Measurements from ENCODE around the gene TMTC4. TPM values are rescaled to one million over a fixed set of nuclear protein-coding genes. Genes with fewer than 3 reads are reported as not detected.

The TMTC4 gene
- total RNA-seq, 4 donors from 2014 or later: 6.5 to 10.6 (median 7.7) TPM

- H3K36me3 ChIP-seq: no peaks in the 10 kb centered on the region
- no peak for ATAC-seq
- intact Hi-C loops (cut with DNase I; ENCODE audit: low total_unique reads): no loop called here
- no peaks in the 10 kb centered on the region for H3K9me3 ChIP-seq
- no peaks in the 10 kb centered on the region for H3K27me3 ChIP-seq
- no peak for TF ChIP-seq CTCF (IDR thresholded peaks at IDR 0.05 in 4 of 5, conservative IDR thresholded peaks at IDR 0.05 in 1 of 5)
- no peak for TF ChIP-seq POLR2A (IDR thresholded peaks at IDR 0.05)
- no peak overlapping the region for H3K27ac ChIP-seq
- peak overlapping the region in 3 of 4 donors; percentile 61 to 72 (median 65) for H3K4me3 ChIP-seq
- H3K4me1 ChIP-seq: peaks cover 6% of the 10 kb centered on the region in 2 donors
- no peak for DNase-seq
- in situ Hi-C loops (cut with MboI; ENCODE audit: low sequenced_read_pairs in 4 of 4): loop anchor here in 1 of 4 donors (25.0 kb wide), 1 partner anchor 523 kb away; no protein-coding TSS in a partner anchor
Observed at GRCh38 chr13:100589178-100589725, 85.3 kb downstream of the TMTC4 start.

GRCh38 chr13:100588331-100589177 is 86.0 kb downstream of the TMTC4 start, which contains the start of gene GGACT:
Gene GGACT (minus strand): TSS chr13:100588789. CDS start chr13:100532591, 56,198 bp downstream.
- peak; percentile 82 to 94 for ATAC-seq
- Histone ChIP-seq H3K27me3 (no peaks in the 10 kb centered on the region), H3K4me1 (peaks cover 6% of the 10 kb centered on the region in 2 donors), H3K4me3 (peak within 1 kb of the TSS; percentile 55 to 72 (median 63)), H3K27ac (peak within 1 kb of the TSS; percentile 51 to 74 (median 64)), H3K9me3 (no peaks in the 10 kb centered on the region), H3K36me3 (no peaks in the 10 kb centered on the region)
- in situ Hi-C loops (cut with MboI; ENCODE audit: low sequenced_read_pairs in 4 of 4): loop anchor here in 1 of 4 donors (25.0 kb wide), 1 partner anchor 524 kb away; no protein-coding TSS in a partner anchor
- intact Hi-C loops (cut with DNase I; ENCODE audit: low total_unique reads): no loop called here
- TF ChIP-seq POLR2A (IDR thresholded peaks at IDR 0.05): no peak
- peak; percentile 43 to 78 (median 72) for TF ChIP-seq CTCF (IDR thresholded peaks at IDR 0.05 in 4 of 5, conservative IDR thresholded peaks at IDR 0.05 in 1 of 5)
- peak in 1 of 2 donors; percentile 32 for DNase-seq

- Histone ChIP-seq H3K27me3 (no peaks in the 10 kb centered on the region), H3K27ac (no peak overlapping the region), H3K36me3 (no peaks in the 10 kb centered on the region), H3K4me1 (peaks cover 6% of the 10 kb centered on the region in 2 donors), H3K4me3 (no peak overlapping the region), H3K9me3 (no peaks in the 10 kb centered on the region)
- ATAC-seq (no peak), DNase-seq (no peak)
- TF ChIP-seq POLR2A (IDR thresholded peaks at IDR 0.05) (no peak), CTCF (IDR thresholded peaks at IDR 0.05 in 4 of 5, conservative IDR thresholded peaks at IDR 0.05 in 1 of 5) (no peak)
- intact Hi-C loops (cut with DNase I; ENCODE audit: low total_unique reads) (no loop called here), in situ Hi-C loops (cut with MboI; ENCODE audit: low sequenced_read_pairs in 4 of 4) (loop anchor here in 1 of 4 donors (25.0 kb wide), 1 partner anchor 527 kb away; no protein-coding TSS in a partner anchor)
Observed at GRCh38 chr13:100584896-100585295, 89.7 kb downstream of the TMTC4 start.

GRCh38 chr13:100581504-100581903 is 93.1 kb downstream of the TMTC4 start:
- Histone ChIP-seq H3K27ac (no peak overlapping the region), H3K4me3 (no peak overlapping the region), H3K36me3 (no peaks in the 10 kb centered on the region), H3K27me3 (no peaks in the 10 kb centered on the region), H3K9me3 (no peaks in the 10 kb centered on the region), H3K4me1 (no peaks in the 10 kb centered on the region)
- intact Hi-C loops (cut with DNase I; ENCODE audit: low total_unique reads): no loop called here
- ATAC-seq (no peak), DNase-seq (no peak)
- in situ Hi-C loops (cut with MboI; ENCODE audit: low sequenced_read_pairs in 4 of 4): loop anchor here in 1 of 4 donors (25.0 kb wide), 1 partner anchor 531 kb away; no protein-coding TSS in a partner anchor
- TF ChIP-seq CTCF (IDR thresholded peaks at IDR 0.05 in 4 of 5, conservative IDR thresholded peaks at IDR 0.05 in 1 of 5) (no peak), POLR2A (IDR thresholded peaks at IDR 0.05) (no peak)

All from gastrocnemius medialis (tissue), 4 donors.